Inferior parietal cortex (tissue), 1 donor: ENCODE data around the gene ZNF672.
"Not testable (repeated sequence)": the region's sequence is repeated elsewhere in the genome, so short reads cannot be mapped to it uniquely, and the experiment has no call there.

ENCODE experiments used
- DNase-seq: peaks from one replicate; pipeline ENCODE4 v3.0.0-alpha.2; 2016; ENCODE audit errors: extremely low spot score

ZNF672 gene

GRCh38 chr1:248837781-248838356 is at the start of gene ZNF672:
Gene ZNF672, plus strand, starts transcription at chr1:248838224. Its CDS starts 9,051 bp downstream, at chr1:248847275.
- DNase-seq, result peak; percentile 97

GRCh38 chr1:248788327-248788726 is 49.7 kb upstream of the ZNF672 start:
- DNase-seq, result no peak

- DNase-seq, result not testable (repeated sequence)
These were observed 48.7 kb upstream of the ZNF672 start for GRCh38 chr1:248789337-248789736.

- no peak for DNase-seq
These were observed 47.6 kb upstream of the ZNF672 start for GRCh38 chr1:248790456-248790855.

GRCh38 chr1:248791010-248791409 is 47.0 kb upstream of the ZNF672 start:
- DNase-seq, result no peak

GRCh38 chr1:248792342-248792741 is 45.7 kb upstream of the ZNF672 start:
- DNase-seq, result no peak

- DNase-seq, result no peak
These were observed 44.4 kb upstream of the ZNF672 start for GRCh38 chr1:248793592-248793991.

GRCh38 chr1:248794663-248795062 is 43.4 kb upstream of the ZNF672 start:
- not testable (repeated sequence) for DNase-seq

GRCh38 chr1:248798791-248799190 is 39.2 kb upstream of the ZNF672 start:
- DNase-seq, result no peak

GRCh38 chr1:248800459-248800858 is 37.6 kb upstream of the ZNF672 start:
- no peak for DNase-seq

- no peak for DNase-seq
These were observed 35.6 kb upstream of the ZNF672 start for GRCh38 chr1:248802454-248802853.

GRCh38 chr1:248803501-248803900 is 34.5 kb upstream of the ZNF672 start:
- DNase-seq, result not testable (repeated sequence)

- peak; percentile 10 for DNase-seq
These were observed 33.0 kb upstream of the ZNF672 start for GRCh38 chr1:248804771-248805681.

GRCh38 chr1:248805876-248806275 is 32.1 kb upstream of the ZNF672 start:
- no peak for DNase-seq

GRCh38 chr1:248807067-248807737 is 30.8 kb upstream of the ZNF672 start:
- DNase-seq, result peak; percentile 72

- no peak for DNase-seq
These were observed 29.1 kb upstream of the ZNF672 start for GRCh38 chr1:248808876-248809275.

GRCh38 chr1:248810000-248810726 is 27.9 kb upstream of the ZNF672 start:
- no peak for DNase-seq

GRCh38 chr1:248810727-248811513 is 27.1 kb upstream of the ZNF672 start:
- DNase-seq, result no peak

GRCh38 chr1:248811514-248812490 is 26.2 kb upstream of the ZNF672 start:
- no peak for DNase-seq
